ENCODE data around the gene ZSCAN5A.

ZSCAN5A gene

GRCh38 chr19:56332695-56333094 lies 18.1 kb upstream of the ZSCAN5A start (continued):
- TF ChIP-seq ESRRG (CRISPR knock-in tag; IDR thresholded peaks at IDR 0.05) (no peak), ZNF565 (CRISPR knock-in tag; conservative IDR thresholded peaks at IDR 0.05; ENCODE audit: low read depth) (no peak), ARNTL (CRISPR knock-in tag; IDR thresholded peaks at IDR 0.05; ENCODE audit: borderline replicate concordance, low read depth) (no peak), GLIS3 (CRISPR knock-in tag; IDR thresholded peaks at IDR 0.05) (no peak)
- TF ChIP-seq, protein P1, sequence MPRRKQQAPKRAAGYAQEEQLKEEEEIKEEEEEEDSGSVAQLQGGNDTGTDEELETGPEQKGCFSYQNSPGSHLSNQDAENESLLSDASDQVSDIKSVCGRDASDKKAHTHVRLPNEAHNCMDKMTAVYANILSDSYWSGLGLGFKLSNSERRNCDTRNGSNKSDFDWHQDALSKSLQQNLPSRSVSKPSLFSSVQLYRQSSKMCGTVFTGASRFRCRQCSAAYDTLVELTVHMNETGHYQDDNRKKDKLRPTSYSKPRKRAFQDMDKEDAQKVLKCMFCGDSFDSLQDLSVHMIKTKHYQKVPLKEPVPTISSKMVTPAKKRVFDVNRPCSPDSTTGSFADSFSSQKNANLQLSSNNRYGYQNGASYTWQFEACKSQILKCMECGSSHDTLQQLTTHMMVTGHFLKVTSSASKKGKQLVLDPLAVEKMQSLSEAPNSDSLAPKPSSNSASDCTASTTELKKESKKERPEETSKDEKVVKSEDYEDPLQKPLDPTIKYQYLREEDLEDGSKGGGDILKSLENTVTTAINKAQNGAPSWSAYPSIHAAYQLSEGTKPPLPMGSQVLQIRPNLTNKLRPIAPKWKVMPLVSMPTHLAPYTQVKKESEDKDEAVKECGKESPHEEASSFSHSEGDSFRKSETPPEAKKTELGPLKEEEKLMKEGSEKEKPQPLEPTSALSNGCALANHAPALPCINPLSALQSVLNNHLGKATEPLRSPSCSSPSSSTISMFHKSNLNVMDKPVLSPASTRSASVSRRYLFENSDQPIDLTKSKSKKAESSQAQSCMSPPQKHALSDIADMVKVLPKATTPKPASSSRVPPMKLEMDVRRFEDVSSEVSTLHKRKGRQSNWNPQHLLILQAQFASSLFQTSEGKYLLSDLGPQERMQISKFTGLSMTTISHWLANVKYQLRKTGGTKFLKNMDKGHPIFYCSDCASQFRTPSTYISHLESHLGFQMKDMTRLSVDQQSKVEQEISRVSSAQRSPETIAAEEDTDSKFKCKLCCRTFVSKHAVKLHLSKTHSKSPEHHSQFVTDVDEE (CRISPR knock-in tag; IDR thresholded peaks at IDR 0.05) = no peak

DNA sequence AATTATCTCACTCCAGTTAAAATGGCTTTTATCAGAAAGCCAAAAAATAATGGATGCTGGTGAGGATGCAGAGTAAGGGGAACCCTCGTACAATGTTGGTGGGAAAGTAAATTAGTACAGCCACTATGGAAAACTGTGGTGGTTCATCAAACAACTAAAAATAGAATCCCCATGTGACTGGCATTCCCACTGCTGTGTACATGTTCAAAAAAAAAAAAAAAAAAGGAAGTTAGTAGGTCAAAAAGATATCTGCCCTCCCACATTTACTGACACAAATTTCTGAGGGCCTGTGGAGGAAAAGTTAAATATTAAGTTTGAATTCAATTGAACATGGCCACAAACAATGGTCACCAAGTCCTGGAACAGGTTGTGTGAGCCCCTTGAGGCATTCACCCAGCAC lies 9.8 kb upstream of the ZSCAN5A start:
- TF ChIP-seq ZFP30 (CRISPR knock-in tag; IDR thresholded peaks at IDR 0.05) (no peak), ISL1 (CRISPR knock-in tag; IDR thresholded peaks at IDR 0.05) (no peak)
- TF ChIP-seq, protein P2, sequence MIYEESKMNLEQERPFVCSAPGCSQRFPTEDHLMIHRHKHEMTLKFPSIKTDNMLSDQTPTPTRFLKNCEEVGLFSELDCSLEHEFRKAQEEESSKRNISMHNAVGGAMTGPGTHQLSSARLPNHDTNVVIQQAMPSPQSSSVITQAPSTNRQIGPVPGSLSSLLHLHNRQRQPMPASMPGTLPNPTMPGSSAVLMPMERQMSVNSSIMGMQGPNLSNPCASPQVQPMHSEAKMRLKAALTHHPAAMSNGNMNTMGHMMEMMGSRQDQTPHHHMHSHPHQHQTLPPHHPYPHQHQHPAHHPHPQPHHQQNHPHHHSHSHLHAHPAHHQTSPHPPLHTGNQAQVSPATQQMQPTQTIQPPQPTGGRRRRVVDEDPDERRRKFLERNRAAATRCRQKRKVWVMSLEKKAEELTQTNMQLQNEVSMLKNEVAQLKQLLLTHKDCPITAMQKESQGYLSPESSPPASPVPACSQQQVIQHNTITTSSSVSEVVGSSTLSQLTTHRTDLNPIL (CRISPR knock-in tag; IDR thresholded peaks at IDR 0.05; ENCODE audit: low read depth) = no peak
- no peak for ATAC-seq

- TF ChIP-seq RARB (CRISPR knock-in tag; IDR thresholded peaks at IDR 0.05) = no peak
- no peak for TF ChIP-seq TOX (CRISPR knock-in tag; IDR thresholded peaks at IDR 0.05; ENCODE audit: borderline replicate concordance)
- TF ChIP-seq ISL1 (CRISPR knock-in tag; IDR thresholded peaks at IDR 0.05) = no peak
- no peak for TF ChIP-seq ZNF8 (CRISPR knock-in tag; IDR thresholded peaks at IDR 0.05)
- TF ChIP-seq, protein P3, sequence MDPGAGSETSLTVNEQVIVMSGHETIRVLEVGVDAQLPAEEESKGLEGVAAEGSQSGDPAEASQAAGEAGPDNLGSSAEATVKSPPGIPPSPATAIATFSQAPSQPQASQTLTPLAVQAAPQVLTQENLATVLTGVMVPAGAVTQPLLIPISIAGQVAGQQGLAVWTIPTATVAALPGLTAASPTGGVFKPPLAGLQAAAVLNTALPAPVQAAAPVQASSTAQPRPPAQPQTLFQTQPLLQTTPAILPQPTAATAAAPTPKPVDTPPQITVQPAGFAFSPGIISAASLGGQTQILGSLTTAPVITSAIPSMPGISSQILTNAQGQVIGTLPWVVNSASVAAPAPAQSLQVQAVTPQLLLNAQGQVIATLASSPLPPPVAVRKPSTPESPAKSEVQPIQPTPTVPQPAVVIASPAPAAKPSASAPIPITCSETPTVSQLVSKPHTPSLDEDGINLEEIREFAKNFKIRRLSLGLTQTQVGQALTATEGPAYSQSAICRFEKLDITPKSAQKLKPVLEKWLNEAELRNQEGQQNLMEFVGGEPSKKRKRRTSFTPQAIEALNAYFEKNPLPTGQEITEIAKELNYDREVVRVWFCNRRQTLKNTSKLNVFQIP (CRISPR knock-in tag; IDR thresholded peaks at IDR 0.05; ENCODE audit: borderline replicate concordance, low read depth) = no peak
- no peak for TF ChIP-seq ZNF565 (CRISPR knock-in tag; conservative IDR thresholded peaks at IDR 0.05; ENCODE audit: low read depth)
- no peak for TF ChIP-seq OSR1 (CRISPR knock-in tag; IDR thresholded peaks at IDR 0.05)
- no peak for TF ChIP-seq PATZ1 (CRISPR knock-in tag; IDR thresholded peaks at IDR 0.05; ENCODE audit: borderline replicate concordance)
- no peak for TF ChIP-seq TCF4 (CRISPR knock-in tag; IDR thresholded peaks at IDR 0.05; ENCODE audit: borderline replicate concordance)
- TF ChIP-seq, protein P2 (CRISPR knock-in tag; IDR thresholded peaks at IDR 0.05; ENCODE audit: low read depth) = no peak
- TF ChIP-seq, protein P1 (CRISPR knock-in tag; IDR thresholded peaks at IDR 0.05) = no peak
- no peak for TF ChIP-seq PPARA (CRISPR knock-in tag; IDR thresholded peaks at IDR 0.05; ENCODE audit: borderline replicate concordance)
- TF ChIP-seq ZNF70 (CRISPR knock-in tag; IDR thresholded peaks at IDR 0.05) = no peak
- no peak for TF ChIP-seq BACH2 (CRISPR knock-in tag; IDR thresholded peaks at IDR 0.05; ENCODE audit: borderline replicate concordance)
- no peak for TF ChIP-seq SNAI2 (CRISPR knock-in tag; IDR thresholded peaks at IDR 0.05)
- no peak for TF ChIP-seq ESRRG (CRISPR knock-in tag; IDR thresholded peaks at IDR 0.05)
- no peak for ATAC-seq
Measured at GRCh38 chr19:56321989-56322440, 7.4 kb upstream of the ZSCAN5A start.

Data from SK-N-SH treated with all-trans-retinoic acid at 6 μM for 48 hours (cell line).